Psoas muscle (tissue), 8 donors: ENCODE data around the gene GALNT13. TPM values are rescaled to one million over a fixed set of nuclear protein-coding genes. Genes with fewer than 3 reads are reported as not detected.
"Not testable (repeated sequence)": the region's sequence is repeated elsewhere in the genome, so short reads cannot be mapped to it uniquely, and the experiment has no call there.

ENCODE experiments used
- ATAC-seq, 4 donors: fragments of 200-7000 bp; cut with Tn5 transposase; one replicate each; pipeline ENCODE4 v1.9.1; 2020; ENCODE audit warnings: moderate library complexity in 3 of 4, mild to moderate bottlenecking in 2 of 4
- DNase-seq, 2 donors: peaks; one replicate each; pipeline ENCODE4 v3.0.0-alpha.2; 2020
- H3K27ac ChIP-seq: fragments of 200-600 bp; one replicate; pipeline ENCODE4 v1.8.0; 2022
- H3K27me3 ChIP-seq, 3 donors: fragments of 200-600 bp in 1 of 3; one replicate each; pipeline versions ENCODE4 v1.6.1 to v1.8.0; 2013 to 2022; ENCODE audit warnings: low read length in 2 of 3, mild to moderate bottlenecking in 2 of 3, moderate library complexity in 1 of 3; ENCODE audit not compliant: insufficient read depth in 3 of 3
- H3K36me3 ChIP-seq, 2 donors: fragments of 200-600 bp in 1 of 2; one replicate each; pipeline versions ENCODE4 v1.6.1 to v1.8.0; 2013 to 2022; ENCODE audit warnings: low read depth in 1 of 2, mild to moderate bottlenecking in 1 of 2, moderate library complexity in 1 of 2; ENCODE audit not compliant: insufficient read depth in 1 of 2
- H3K4me1 ChIP-seq: fragments of 200-600 bp; one replicate; pipeline ENCODE4 v1.8.0; 2022
- H3K4me3 ChIP-seq: fragments of 200-600 bp; one replicate; pipeline ENCODE4 v1.8.0; 2022; ENCODE audit warnings: mild to moderate bottlenecking
- H3K9me3 ChIP-seq: fragments of 200-600 bp; one replicate; pipeline ENCODE4 v1.8.0; 2022
- whole genome bisulfite sequencing, 3 donors: extraction: QIAGEN DNeasy Blood & Tissue Kit; methylation state at CpG; one replicate each; pipeline versions ENCODE4 v1.1.6 to v1.1.7; 2013; 5-methylcytosine and 5-hydroxymethylcytosine counted together
- intact Hi-C, 2 donors: fragments of 100-400 bp; cut with DNase I; formaldehyde crosslinking; loops; one replicate each; pipeline versions ENCODE4 v1.11.0 to v1.14.2; 2022
- polyA plus RNA-seq, 3 donors: library from polyadenylated mRNA; stranded (reverse); fragments of 200-250 nt; gene quantifications; one replicate each; pipeline ENCODE4 v1.2.3, GENCODE V29; 2013
- total RNA-seq, 4 donors: library from RNA; stranded (reverse); fragmentation: NEBNext Ultra II Directional in 2 of 4; extraction: Animal tissue kit (Norgen Biotek cat#: 25700) in 2 of 4; gene quantifications; one replicate each; pipeline versions ENCODE4 v1.2.1 to v1.2.4, GENCODE V29; 2021 to 2023
- TF ChIP-seq, protein P1 (sequence below): fragments of 200-600 bp; IDR thresholded peaks from one replicate; pipeline ENCODE4 v1.8.0; 2022; ENCODE audit warnings: antibody characterized with exemption
- donor health status: healthy with polysubstance abuse.
- donor health status: DM: no; HTN: no; CAD: no; lungs with moderate emphysema.
- donor health status: Bipolar disorder and iron deficiency.
- donor health status: healthy.
- donor health status: DM: yes; HTN: yes; CAD: no.
- donor health status: DM: no; HTN: no; CAD: no.
- donor health status: DM: no; HTN: no; CAD: no.
- donor health status: DM: yes; HTN: yes; CAD: no.

Gene GALNT13
- total and polyA plus RNA-seq, 7 donors: 0.06 TPM; not detected in 6

DNA sequence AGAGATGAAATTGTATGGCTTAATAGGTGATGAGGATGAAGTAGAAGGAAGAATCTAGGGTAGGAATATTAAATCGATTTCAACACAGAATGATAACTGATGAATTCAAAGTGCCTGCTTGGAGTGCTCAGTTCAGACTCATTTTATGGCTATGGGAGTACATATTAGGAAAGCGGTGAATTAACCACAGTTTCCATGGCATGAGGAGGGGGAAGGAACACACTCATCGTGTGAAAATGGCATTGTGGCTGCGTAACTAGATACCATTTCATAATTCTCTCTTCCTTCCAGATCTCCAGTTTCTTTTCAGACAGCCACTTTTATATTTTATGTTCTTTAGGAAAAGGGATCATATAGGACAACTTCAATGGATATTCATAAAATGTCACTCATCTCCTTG, 594.5 kb downstream of the GALNT13 start:
- ATAC-seq (no peak), DNase-seq (no peak)
- WGBS, 3 donors: 65 to 75% (median 72%) methylated on average over 4 of the region's 4 CpGs
- no peak overlapping the region for H3K4me3 ChIP-seq
- no peaks in the 10 kb centered on the region for H3K4me1 ChIP-seq
- no peaks in the 10 kb centered on the region for H3K36me3 ChIP-seq
- no peaks in the 10 kb centered on the region for H3K9me3 ChIP-seq
- H3K27ac ChIP-seq: no peak overlapping the region
- H3K27me3 ChIP-seq: no peaks in the 10 kb centered on the region
- intact Hi-C loops: no loop called here
- TF ChIP-seq, protein P1, sequence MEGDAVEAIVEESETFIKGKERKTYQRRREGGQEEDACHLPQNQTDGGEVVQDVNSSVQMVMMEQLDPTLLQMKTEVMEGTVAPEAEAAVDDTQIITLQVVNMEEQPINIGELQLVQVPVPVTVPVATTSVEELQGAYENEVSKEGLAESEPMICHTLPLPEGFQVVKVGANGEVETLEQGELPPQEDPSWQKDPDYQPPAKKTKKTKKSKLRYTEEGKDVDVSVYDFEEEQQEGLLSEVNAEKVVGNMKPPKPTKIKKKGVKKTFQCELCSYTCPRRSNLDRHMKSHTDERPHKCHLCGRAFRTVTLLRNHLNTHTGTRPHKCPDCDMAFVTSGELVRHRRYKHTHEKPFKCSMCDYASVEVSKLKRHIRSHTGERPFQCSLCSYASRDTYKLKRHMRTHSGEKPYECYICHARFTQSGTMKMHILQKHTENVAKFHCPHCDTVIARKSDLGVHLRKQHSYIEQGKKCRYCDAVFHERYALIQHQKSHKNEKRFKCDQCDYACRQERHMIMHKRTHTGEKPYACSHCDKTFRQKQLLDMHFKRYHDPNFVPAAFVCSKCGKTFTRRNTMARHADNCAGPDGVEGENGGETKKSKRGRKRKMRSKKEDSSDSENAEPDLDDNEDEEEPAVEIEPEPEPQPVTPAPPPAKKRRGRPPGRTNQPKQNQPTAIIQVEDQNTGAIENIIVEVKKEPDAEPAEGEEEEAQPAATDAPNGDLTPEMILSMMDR: no peak

DNA sequence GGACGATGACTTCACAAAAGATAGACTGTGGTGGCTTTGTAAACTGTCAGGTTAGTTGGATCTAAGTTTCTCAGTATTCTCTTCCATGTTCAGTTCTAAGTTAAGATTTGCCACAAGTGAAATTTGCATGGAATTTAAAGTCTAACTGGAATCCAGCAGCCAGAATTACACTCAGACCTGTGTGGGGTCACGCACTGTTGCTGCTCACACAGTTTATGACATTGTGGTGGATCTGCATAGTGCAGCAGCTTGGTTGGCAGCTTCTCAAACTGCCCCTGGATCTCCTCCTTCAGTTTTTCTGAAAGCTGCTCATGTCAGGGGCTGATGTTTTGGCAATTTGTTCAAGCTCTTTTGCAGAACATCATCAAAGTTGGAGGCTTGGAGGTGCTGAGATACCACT, 598.7 kb downstream of the GALNT13 start:
- DNase-seq (no peak), ATAC-seq (no peak)
- H3K27me3 ChIP-seq: no peaks in the 10 kb centered on the region
- H3K9me3 ChIP-seq: no peaks in the 10 kb centered on the region
- 72 to 93% (median 80%) methylated on average over 2 of the region's 2 CpGs for WGBS, 3 donors
- H3K27ac ChIP-seq: no peak overlapping the region
- TF ChIP-seq, protein P1: no peak
- no peaks in the 10 kb centered on the region for H3K36me3 ChIP-seq
- intact Hi-C loops: no loop called here
- H3K4me1 ChIP-seq: no peaks in the 10 kb centered on the region
- no peak overlapping the region for H3K4me3 ChIP-seq

DNA sequence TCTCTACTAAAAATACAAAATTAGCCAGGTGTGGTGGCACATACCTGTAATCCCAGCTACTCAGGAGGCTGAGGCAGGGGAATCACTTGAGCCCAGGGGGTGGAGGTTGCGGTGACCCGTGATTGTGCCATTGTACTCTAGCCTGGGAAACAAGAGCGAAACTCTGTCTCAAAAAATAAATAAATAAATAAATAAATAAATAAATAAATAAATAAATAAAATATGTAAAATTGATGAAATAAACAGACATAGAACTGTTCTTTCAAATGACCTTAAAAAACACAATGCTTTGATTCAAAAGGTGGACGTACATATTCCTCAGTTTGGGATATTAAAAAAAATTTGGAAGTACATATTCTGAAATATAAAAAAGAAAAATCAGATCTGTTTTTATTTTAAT, 599.8 kb downstream of the GALNT13 start:
- H3K4me1 ChIP-seq, intact Hi-C loops, H3K4me3 ChIP-seq, H3K27ac ChIP-seq, H3K27me3 ChIP-seq, H3K36me3 ChIP-seq, H3K9me3 ChIP-seq, ATAC-seq, DNase-seq: not testable (repeated sequence)
- 92 to 96% (median 95%) methylated on average over 4 of the region's 4 CpGs for WGBS, 3 donors

DNA sequence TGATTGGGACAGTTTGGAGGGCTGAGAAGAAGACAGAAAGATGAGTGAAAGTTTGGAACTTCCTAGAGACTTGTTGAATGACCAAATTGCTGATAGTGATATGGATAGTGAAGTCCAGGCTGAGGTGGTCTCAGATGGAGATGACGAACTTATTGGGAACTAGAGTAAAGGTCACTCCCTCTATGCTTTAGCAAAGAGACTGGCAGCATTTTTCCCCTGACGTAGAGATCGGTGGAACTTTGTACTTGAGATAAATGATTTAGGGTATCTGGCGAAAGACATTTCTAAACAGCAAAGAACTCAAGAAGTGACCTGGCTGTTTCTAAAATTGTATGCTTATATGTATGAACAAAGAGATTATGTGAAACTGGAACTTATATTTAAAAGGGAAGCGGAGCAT, 605.6 kb downstream of the GALNT13 start:
- Histone ChIP-seq H3K27me3 (no peaks in the 10 kb centered on the region), H3K4me3 (no peak overlapping the region), H3K4me1 (no peaks in the 10 kb centered on the region), H3K27ac (no peak overlapping the region), H3K36me3 (no peaks in the 10 kb centered on the region), H3K9me3 (no peaks in the 10 kb centered on the region)
- DNase-seq (no peak), ATAC-seq (no peak)
- TF ChIP-seq, protein P1: no peak
- intact Hi-C loops: no loop called here
- WGBS, 3 donors: 77 to 86% (median 85%) methylated on average over 5 of the region's 5 CpGs

DNA sequence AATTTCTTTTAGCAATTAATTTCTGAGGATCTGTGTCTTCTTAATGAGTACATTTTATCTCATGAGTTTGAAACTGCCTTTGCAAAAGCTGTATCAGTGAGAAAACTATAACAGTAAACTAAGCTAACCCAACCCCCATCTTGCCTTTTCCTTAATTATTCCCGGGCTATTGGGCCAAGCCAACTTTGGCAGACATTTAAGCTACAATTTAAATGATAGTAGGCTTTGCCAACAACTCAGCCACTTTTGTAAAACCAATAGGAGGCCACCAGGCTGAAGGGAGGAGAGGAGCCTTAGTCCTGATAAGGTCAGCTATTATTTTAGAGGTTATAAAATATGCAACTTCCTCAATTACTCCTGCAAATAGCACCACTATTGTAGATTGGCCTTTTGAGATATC, 608.8 kb downstream of the GALNT13 start:
- no peak overlapping the region for H3K27ac ChIP-seq
- TF ChIP-seq, protein P1: no peak
- no peak for ATAC-seq
- WGBS, 3 donors: 7 to 31% (median 24%) methylated on average over 1 of the region's 1 CpG
- H3K4me1 ChIP-seq: no peaks in the 10 kb centered on the region
- H3K27me3 ChIP-seq: no peaks in the 10 kb centered on the region
- intact Hi-C loops: no loop called here
- DNase-seq: no peak
- H3K36me3 ChIP-seq: no peaks in the 10 kb centered on the region
- no peaks in the 10 kb centered on the region for H3K9me3 ChIP-seq
- H3K4me3 ChIP-seq: no peak overlapping the region
